ENCODE measurements around the gene CDK15.

DNA sequence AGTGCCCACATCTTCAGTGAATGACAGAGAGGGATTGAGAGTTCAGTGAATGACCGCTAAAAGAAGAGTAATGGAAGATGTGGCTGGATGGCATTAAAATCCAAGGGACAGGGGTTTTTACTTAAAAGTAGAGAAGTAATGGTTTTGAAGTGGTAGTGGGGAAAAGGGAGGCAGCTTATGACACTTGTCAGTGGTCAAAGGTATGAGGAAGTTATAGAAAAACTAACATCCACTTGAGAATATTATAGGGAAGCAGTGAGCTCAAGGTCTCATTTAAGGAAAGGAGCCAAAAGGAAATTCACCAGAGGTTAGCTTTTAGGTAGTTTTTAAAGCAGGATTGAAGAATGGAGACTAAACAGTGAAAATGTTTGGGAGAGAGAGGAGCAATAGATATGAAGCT lies 24.3 kb downstream of the CDK15 start:
- no peak for TF ChIP-seq TAF1 (IDR thresholded peaks at IDR 0.05; ENCODE audit: low read depth)
- TF ChIP-seq REST (IDR thresholded peaks at IDR 0.05; ENCODE audit: low read depth), result no peak
- no peak for TF ChIP-seq YY1 (IDR thresholded peaks at IDR 0.05; ENCODE audit: low read depth)
